ENCODE results near the gene GOLGA6C. TPM values are rescaled to one million over a fixed set of nuclear protein-coding genes. Genes with fewer than 3 reads are reported as not detected.
"Not testable (repeated sequence)": the region's sequence is repeated elsewhere in the genome, so short reads cannot be mapped to it uniquely, and the experiment has no call there.

Gene GOLGA6C
- total RNA-seq, 4 donors from 2014 or later: not detected

DNA sequence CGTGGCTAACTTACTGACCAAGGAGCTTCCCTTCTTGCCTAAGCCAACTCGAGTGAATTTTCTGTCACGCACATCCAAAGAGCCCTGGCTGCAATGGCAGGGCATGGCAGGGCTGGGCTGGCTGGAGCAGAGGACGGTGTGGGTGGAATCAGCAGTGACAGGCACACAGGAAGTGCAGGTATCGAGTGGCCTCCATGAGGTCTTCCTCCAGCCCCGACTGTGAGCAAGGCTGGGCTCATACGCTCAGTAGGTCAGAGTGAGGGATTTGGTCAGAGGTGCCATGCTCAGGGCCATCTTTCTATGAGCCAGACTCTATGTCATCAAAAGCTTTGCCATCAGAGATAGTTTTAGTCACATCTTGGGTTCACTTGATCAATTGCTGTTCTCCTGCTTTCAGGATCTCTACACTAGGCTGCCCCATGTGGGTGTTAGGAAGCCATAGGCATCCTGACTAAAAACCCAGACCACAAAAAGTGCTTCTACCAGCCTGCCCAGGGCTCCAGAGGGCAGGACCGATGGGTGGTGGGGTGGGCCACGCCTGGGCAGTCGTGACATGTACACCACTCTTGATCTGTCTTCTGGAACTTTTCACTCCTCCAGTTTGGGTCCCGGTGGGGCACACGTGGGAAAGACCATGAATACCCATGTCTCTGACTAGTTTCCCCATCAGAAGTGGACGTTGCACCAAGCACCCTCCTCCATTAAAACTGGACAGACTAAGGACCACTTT, 55.1 kb downstream of the GOLGA6C start:
- Histone ChIP-seq H3K27ac (no peak overlapping the region), H3K4me3 (no peak overlapping the region), H3K36me3 (no peaks in the 10 kb centered on the region), H3K27me3 (peaks cover 8% of the 10 kb centered on the region), H3K9me3 (no peaks in the 10 kb centered on the region), H3K4me1 (no peaks in the 10 kb centered on the region)
- TF ChIP-seq EP300 (IDR thresholded peaks at IDR 0.05) (no peak), POLR2A (IDR thresholded peaks at IDR 0.05) (no peak), POLR2AphosphoS5 (IDR thresholded peaks at IDR 0.05) (no peak)
- TF ChIP-seq, protein P1, sequence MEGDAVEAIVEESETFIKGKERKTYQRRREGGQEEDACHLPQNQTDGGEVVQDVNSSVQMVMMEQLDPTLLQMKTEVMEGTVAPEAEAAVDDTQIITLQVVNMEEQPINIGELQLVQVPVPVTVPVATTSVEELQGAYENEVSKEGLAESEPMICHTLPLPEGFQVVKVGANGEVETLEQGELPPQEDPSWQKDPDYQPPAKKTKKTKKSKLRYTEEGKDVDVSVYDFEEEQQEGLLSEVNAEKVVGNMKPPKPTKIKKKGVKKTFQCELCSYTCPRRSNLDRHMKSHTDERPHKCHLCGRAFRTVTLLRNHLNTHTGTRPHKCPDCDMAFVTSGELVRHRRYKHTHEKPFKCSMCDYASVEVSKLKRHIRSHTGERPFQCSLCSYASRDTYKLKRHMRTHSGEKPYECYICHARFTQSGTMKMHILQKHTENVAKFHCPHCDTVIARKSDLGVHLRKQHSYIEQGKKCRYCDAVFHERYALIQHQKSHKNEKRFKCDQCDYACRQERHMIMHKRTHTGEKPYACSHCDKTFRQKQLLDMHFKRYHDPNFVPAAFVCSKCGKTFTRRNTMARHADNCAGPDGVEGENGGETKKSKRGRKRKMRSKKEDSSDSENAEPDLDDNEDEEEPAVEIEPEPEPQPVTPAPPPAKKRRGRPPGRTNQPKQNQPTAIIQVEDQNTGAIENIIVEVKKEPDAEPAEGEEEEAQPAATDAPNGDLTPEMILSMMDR (IDR thresholded peaks at IDR 0.05): no peak
- no peak for DNase-seq (ENCODE audit: low spot score in 2 of 2)
- WGBS: 90% methylated on average over 6 of the region's 13 CpGs

DNA sequence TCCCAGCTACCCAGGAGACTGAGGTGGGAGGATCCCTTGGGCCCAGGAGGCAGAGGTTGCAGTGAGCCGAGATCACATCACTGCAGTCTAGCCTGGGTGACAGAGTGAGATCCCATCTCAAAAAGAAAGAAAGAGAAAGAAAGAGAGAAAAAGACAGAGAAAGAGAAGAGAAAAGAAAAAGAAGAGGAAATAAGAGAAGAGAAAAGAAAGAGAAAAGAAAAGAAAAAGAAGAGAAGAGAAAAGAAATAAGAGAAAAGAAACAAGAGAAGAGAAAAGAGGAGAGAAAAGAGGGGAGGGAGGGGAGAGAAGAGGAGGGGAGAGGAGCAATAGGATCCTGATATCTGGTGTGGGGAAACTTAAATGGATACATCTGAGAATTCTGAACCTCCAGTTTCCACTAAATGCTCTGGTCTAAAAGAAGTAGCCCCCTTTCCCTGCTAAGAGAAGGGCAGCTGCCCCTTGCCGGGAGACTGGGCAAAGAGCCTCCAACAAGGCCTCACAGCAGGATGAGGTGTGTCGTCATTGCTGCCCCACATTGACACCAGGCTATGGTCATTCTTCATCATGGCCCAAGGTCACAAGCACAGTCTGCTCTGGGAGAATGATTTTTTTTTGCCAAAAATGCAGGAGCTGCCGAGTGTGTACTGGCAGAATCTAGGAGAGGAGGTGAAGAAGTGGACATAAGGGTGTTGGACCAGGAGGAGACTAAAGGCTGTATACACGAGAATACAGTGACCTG, 56.6 kb downstream of the GOLGA6C start:
- Histone ChIP-seq H3K27ac (no peak overlapping the region), H3K36me3 (no peaks in the 10 kb centered on the region), H3K9me3 (no peaks in the 10 kb centered on the region), H3K4me1 (no peaks in the 10 kb centered on the region), H3K27me3 (no peaks in the 10 kb centered on the region), H3K4me3 (no peak overlapping the region)
- no peak for DNase-seq (ENCODE audit: low spot score in 2 of 2)
- 88% methylated on average over 5 of the region's 5 CpGs for WGBS
- TF ChIP-seq, protein P1 (IDR thresholded peaks at IDR 0.05): no peak
- TF ChIP-seq POLR2AphosphoS5 (IDR thresholded peaks at IDR 0.05) (no peak), EP300 (IDR thresholded peaks at IDR 0.05) (no peak), POLR2A (IDR thresholded peaks at IDR 0.05) (no peak)

DNA sequence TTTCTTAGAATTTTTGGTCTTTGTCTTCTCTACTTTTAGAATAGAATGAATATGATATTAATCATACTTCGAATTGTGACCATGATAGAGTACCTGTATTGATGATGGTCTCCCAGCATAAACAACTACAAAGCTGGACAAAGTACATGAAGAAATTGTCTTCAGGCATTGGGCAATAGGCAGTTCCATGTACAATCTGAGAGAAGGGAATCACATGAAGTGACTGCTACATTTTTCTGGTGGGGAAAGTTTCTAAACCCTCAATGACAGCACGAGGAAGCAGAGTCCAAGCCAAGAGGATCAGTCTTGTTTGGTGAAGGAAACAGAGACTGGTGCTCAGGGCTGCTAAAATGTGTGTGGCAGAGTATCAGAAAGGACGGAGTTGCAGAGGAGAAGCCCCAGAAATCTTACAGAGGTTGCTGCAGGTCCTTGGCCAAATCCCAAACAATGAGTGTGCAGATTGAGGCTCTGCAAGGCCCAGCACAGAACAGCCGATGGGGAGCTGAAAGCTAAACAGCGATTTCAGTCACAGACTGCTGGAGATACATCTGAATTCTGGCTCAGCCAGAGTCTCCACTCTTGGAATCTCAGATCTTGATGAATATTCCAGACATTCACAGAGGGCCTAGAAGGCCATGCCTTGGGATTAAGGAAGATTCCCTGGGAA, 61.2 kb downstream of the GOLGA6C start:
- H3K9me3 ChIP-seq: not testable (repeated sequence)

More for the DNA sequence above, 61.2 kb downstream of the GOLGA6C start:
- not testable (repeated sequence) for H3K36me3 ChIP-seq; H3K4me3 ChIP-seq; H3K27ac ChIP-seq; H3K4me1 ChIP-seq; H3K27me3 ChIP-seq; DNase-seq (ENCODE audit: low spot score in 2 of 2)
- 90% methylated on average over 5 of the region's 5 CpGs for WGBS

Other genes with a start within 250 kb of the GOLGA6C start
- 10 to 100 TPM in 2 of 4 donors, 1 to 10 TPM in 2; 7.4 to 25.7 (median 13.1) TPM for gene PPCDC, start 234.7 kb upstream of the GOLGA6C start, total RNA-seq
- 10 to 100 TPM; 33.0 to 35.2 (median 33.3) TPM for gene C15orf39, start 56.5 kb upstream of the GOLGA6C start, total RNA-seq
- under 1 TPM in 1 of 4 donors, not detected in 3; 0.72 TPM for gene GOLGA6D, start 24.5 kb downstream of the GOLGA6C start, total RNA-seq
- 10 to 100 TPM; 46.9 to 75.2 (median 55.2) TPM for gene COMMD4, start 77.7 kb downstream of the GOLGA6C start, total RNA-seq
- 100 to 1,000 TPM in 1 of 4 donors, 10 to 100 TPM in 3; 26.3 to 123 (median 38.0) TPM for gene NEIL1, start 88.7 kb downstream of the GOLGA6C start, total RNA-seq
- gene MAN2C1, start 110.3 kb downstream of the GOLGA6C start, total RNA-seq: 100 to 1,000 TPM in 3 of 4 donors, 10 to 100 TPM in 1; 97.2 to 527 (median 180) TPM
- gene SIN3A, start 193.4 kb downstream of the GOLGA6C start, total RNA-seq: 10 to 100 TPM; 55.2 to 94.8 (median 66.0) TPM